ENCODE results near the gene JMJD7. TPM values are rescaled to one million over a fixed set of nuclear protein-coding genes. Genes with fewer than 3 reads are reported as not detected.

JMJD7 gene
- total RNA-seq, 1 experiment from 2014 or later = 10.9 TPM

- no peak overlapping the region for H3K4me3 ChIP-seq (ENCODE audit: low read depth, low read length)
- POLR2A ChIA-PET = no interaction called here
- no peaks in the 10 kb centered on the region for H3K27me3 ChIP-seq (replicated peaks; ENCODE audit: control insufficient read depth, insufficient read depth, low read length)
- H3K4me1 ChIP-seq = peaks cover 2% of the 10 kb centered on the region
- Mint-ChIP-seq H3K4me1 (ENCODE audit: low read depth, unreplicated experiment) (peaks cover 4% of the 10 kb centered on the region), H3K27ac (ENCODE audit: unreplicated experiment) (no peak overlapping the region), H3K9me3 (ENCODE audit: unreplicated experiment) (no peaks in the 10 kb centered on the region), H3K36me3 (ENCODE audit: insufficient read depth, unreplicated experiment) (peaks cover 4% of the 10 kb centered on the region), H3K27me3 (ENCODE audit: insufficient read depth, unreplicated experiment) (no peaks in the 10 kb centered on the region), H3K4me3 (ENCODE audit: unreplicated experiment) (no peak overlapping the region)
- TF ChIP-seq CTCF (IDR thresholded peaks at IDR 0.05; ENCODE audit: insufficient read depth in 1 of 2, low read depth in 1 of 2, low read length in 1 of 2, severe bottlenecking in 1 of 2, unreplicated experiment in 1 of 2) = no peak
- no TSS peak for BruUV-seq (replicated peaks)
- CTCF ChIA-PET = no interaction called here
- no peak for DNase-seq
- H3K9me3 ChIP-seq = no peaks in the 10 kb centered on the region
- H3K36me3 ChIP-seq (ENCODE audit: control insufficient read depth, insufficient read depth, low read length) = no peaks in the 10 kb centered on the region
- intact Hi-C loops (cut with micrococcal nuclease; ENCODE audit: unreplicated experiment) = no loop called here
Measured at GRCh38 chr15:41872166-41872747, 44.4 kb downstream of the JMJD7 start.

GRCh38 chr15:41873711-41874110, 45.8 kb downstream of the JMJD7 start:
- Histone ChIP-seq H3K27me3 (replicated peaks; ENCODE audit: control insufficient read depth, insufficient read depth, low read length) (no peaks in the 10 kb centered on the region), H3K4me3 (ENCODE audit: low read depth, low read length) (no peak overlapping the region), H3K36me3 (ENCODE audit: control insufficient read depth, insufficient read depth, low read length) (no peaks in the 10 kb centered on the region), H3K9me3 (no peaks in the 10 kb centered on the region), H3K4me1 (no peaks in the 10 kb centered on the region)
- H3K4me1 Mint-ChIP-seq (ENCODE audit: low read depth, unreplicated experiment) = no peaks in the 10 kb centered on the region
- intact Hi-C loops (cut with micrococcal nuclease; ENCODE audit: unreplicated experiment) = no loop called here
- ChIA-PET POLR2A (no interaction called here), CTCF (no interaction called here)
- TF ChIP-seq CTCF (IDR thresholded peaks at IDR 0.05; ENCODE audit: insufficient read depth in 1 of 2, low read depth in 1 of 2, low read length in 1 of 2, severe bottlenecking in 1 of 2, unreplicated experiment in 1 of 2) = no peak
- BruUV-seq (replicated peaks) = no TSS peak
- no peaks in the 10 kb centered on the region for H3K27me3 Mint-ChIP-seq (ENCODE audit: insufficient read depth, unreplicated experiment)
- H3K27ac Mint-ChIP-seq (ENCODE audit: unreplicated experiment) = no peak overlapping the region
- DNase-seq = no peak
- peaks cover 4% of the 10 kb centered on the region for H3K36me3 Mint-ChIP-seq (ENCODE audit: insufficient read depth, unreplicated experiment)
- no peaks in the 10 kb centered on the region for H3K9me3 Mint-ChIP-seq (ENCODE audit: unreplicated experiment)
- H3K4me3 Mint-ChIP-seq (ENCODE audit: unreplicated experiment) = no peak overlapping the region

GRCh38 chr15:41874736-41875135, 46.8 kb downstream of the JMJD7 start:
- CTCF ChIA-PET = interaction anchor here (0.7 to 1.4 kb wide), 2 partner anchors 30 to 98 kb away, joined by 3 to 7 read pairs; partner anchors contain the start of gene EHD4
- intact Hi-C loops (cut with micrococcal nuclease; ENCODE audit: unreplicated experiment) = no loop called here
- H3K27ac Mint-ChIP-seq (ENCODE audit: unreplicated experiment) = no peak overlapping the region

More at GRCh38 chr15:41874736-41875135, 46.8 kb downstream of the JMJD7 start:
- no peaks in the 10 kb centered on the region for H3K4me1 ChIP-seq
- Mint-ChIP-seq H3K9me3 (ENCODE audit: unreplicated experiment) (no peaks in the 10 kb centered on the region), H3K27me3 (ENCODE audit: insufficient read depth, unreplicated experiment) (no peaks in the 10 kb centered on the region), H3K4me1 (ENCODE audit: low read depth, unreplicated experiment) (no peaks in the 10 kb centered on the region), H3K4me3 (ENCODE audit: unreplicated experiment) (no peak overlapping the region), H3K36me3 (ENCODE audit: insufficient read depth, unreplicated experiment) (peaks cover 4% of the 10 kb centered on the region)
- BruUV-seq (replicated peaks) = no TSS peak
- no peaks in the 10 kb centered on the region for H3K36me3 ChIP-seq (ENCODE audit: control insufficient read depth, insufficient read depth, low read length)
- no peaks in the 10 kb centered on the region for H3K9me3 ChIP-seq
- POLR2A ChIA-PET = no interaction called here
- no peak overlapping the region for H3K4me3 ChIP-seq (ENCODE audit: low read depth, low read length)
- no peak for TF ChIP-seq CTCF (IDR thresholded peaks at IDR 0.05; ENCODE audit: insufficient read depth in 1 of 2, low read depth in 1 of 2, low read length in 1 of 2, severe bottlenecking in 1 of 2, unreplicated experiment in 1 of 2)
- H3K27me3 ChIP-seq (replicated peaks; ENCODE audit: control insufficient read depth, insufficient read depth, low read length) = no peaks in the 10 kb centered on the region
- no peak for DNase-seq
